IMR-90 (cell line): ENCODE results near the gene MINK1. TPM values are rescaled to one million over a fixed set of nuclear protein-coding genes. Genes with fewer than 3 reads are reported as not detected.

Experiments used
- ATAC-seq: fragments of 200-7000 bp; cut with Tn5 transposase; 2 replicates; pipeline ENCODE4 v1.9.1; 2020; ENCODE audit warnings: low read depth, mild to moderate bottlenecking, moderate library complexity
- BruUV-seq: library from RNA; stranded (reverse); fragments of 400-500 nt; replicated peaks from 2 replicates; lab custom pipeline; 2021; lab: Mats Ljungman, UMichigan
- CTCF ChIA-PET: fragments of 300-600 bp; formaldehyde crosslinking; extraction: SDS; loops from one replicate; lab custom pipeline; 2021; ENCODE audit warnings: antibody characterized with exemption; lab: Yijun Ruan, JAX
- POLR2A ChIA-PET: fragments of 300-600 bp; sonication (Branson Sonifier 250); formaldehyde crosslinking; loops from one replicate; lab custom pipeline; 2022; ENCODE audit warnings: antibody characterized with exemption; ENCODE audit not compliant: unreplicated experiment; lab: Charles Lee
- DNase-seq: peaks from one replicate; pipeline ENCODE4 v3.0.0; 2013
- H2AFZ ChIP-seq: replicated peaks from 2 replicates; pipeline ENCODE3; 2013; ENCODE audit warnings: low read length, mild to moderate bottlenecking; ENCODE audit not compliant: poor library complexity
- H2AK5ac ChIP-seq: 2 replicates; pipeline ENCODE4 v1.6.1; 2013; ENCODE audit warnings: low read depth, low read length, inconsistent platforms
- H2AK9ac ChIP-seq: replicated peaks from 2 replicates; pipeline ENCODE3; 2013; ENCODE audit warnings: mild to moderate bottlenecking, low read depth, low read length, moderate library complexity; ENCODE audit not compliant: poor library complexity
- H2BK120ac ChIP-seq: 2 replicates; pipeline ENCODE4 v1.6.1; 2013; ENCODE audit warnings: low read depth, low read length, inconsistent platforms
- H2BK15ac ChIP-seq: 3 replicates; pipeline ENCODE4 v1.6.1; 2013; ENCODE audit warnings: low read depth, low read length, inconsistent platforms
- H2BK20ac ChIP-seq: 2 replicates; pipeline ENCODE4 v1.6.1; 2013; ENCODE audit warnings: low read depth, mild to moderate bottlenecking, inconsistent platforms, low read length, moderate library complexity
- H2BK5ac ChIP-seq: 2 replicates; pipeline ENCODE4 v1.6.1; 2013; ENCODE audit warnings: mild to moderate bottlenecking, low read depth, low read length, inconsistent platforms; ENCODE audit not compliant: poor library complexity, severe bottlenecking
- H3K14ac ChIP-seq: replicated peaks from 2 replicates; pipeline ENCODE4 v1.6.1; 2013; ENCODE audit warnings: low read depth, low read length, inconsistent platforms
- H3K18ac ChIP-seq: 2 replicates; pipeline ENCODE4 v1.6.1; 2013; ENCODE audit warnings: low read depth, low read length, control low read depth
- H3K23ac ChIP-seq: 2 replicates; pipeline ENCODE4 v1.6.1; 2013; ENCODE audit warnings: low read depth, low read length, inconsistent platforms
- H3K27ac ChIP-seq: 2 replicates; pipeline ENCODE4 v1.5.1; 2013; ENCODE audit warnings: mild to moderate bottlenecking, control low read depth, low read length; ENCODE audit not compliant: insufficient read depth
- H3K27me3 ChIP-seq: 2 replicates; pipeline ENCODE4 v1.6.1; 2013; ENCODE audit warnings: low read length; ENCODE audit not compliant: control insufficient read depth, insufficient read depth
- H3K36me3 ChIP-seq: 2 replicates; pipeline ENCODE4 v1.6.1; 2013; ENCODE audit warnings: low read length, mixed read lengths; ENCODE audit not compliant: control insufficient read depth, insufficient read depth
- H3K4ac ChIP-seq: 2 replicates; pipeline ENCODE4 v1.6.1; 2013; ENCODE audit warnings: low read depth, low read length, inconsistent platforms
- H3K4me1 ChIP-seq: 2 replicates; pipeline ENCODE4 v1.6.1; 2013; ENCODE audit warnings: low read length, mixed read lengths; ENCODE audit not compliant: control insufficient read depth, insufficient read depth
- H3K4me2 ChIP-seq: 2 replicates; pipeline ENCODE4 v1.6.1; 2013; ENCODE audit warnings: low read depth, mild to moderate bottlenecking, control low read depth, low read length, moderate library complexity
- H3K4me3 ChIP-seq: 2 replicates; pipeline ENCODE4 v1.5.1; 2013; ENCODE audit warnings: low read depth, mild to moderate bottlenecking, control low read depth, low read length, moderate library complexity; ENCODE audit not compliant: insufficient read depth
- H3K56ac ChIP-seq: 2 replicates; pipeline ENCODE4 v1.6.1; 2013; ENCODE audit warnings: low read length, inconsistent platforms; ENCODE audit not compliant: insufficient read depth; ENCODE audit errors: extremely low read depth
- H3K79me1 ChIP-seq, 2 experiments: 2 replicates each; pipeline ENCODE4 v1.6.1; 2013; ENCODE audit warnings: low read length in 2 of 2, inconsistent platforms in 1 of 2, low read depth in 1 of 2
- H3K9ac ChIP-seq: 2 replicates; pipeline ENCODE4 v1.6.1; 2013; ENCODE audit warnings: low read depth, low read length, control low read depth
- H3K9me1 ChIP-seq: 2 replicates; pipeline ENCODE4 v1.6.1; 2013; ENCODE audit warnings: low read length, inconsistent platforms; ENCODE audit not compliant: insufficient read depth
- H3K9me3 ChIP-seq: 2 replicates; pipeline ENCODE4 v1.6.1; 2013; ENCODE audit warnings: low read length; ENCODE audit not compliant: control insufficient read depth, insufficient read depth
- H4K20me1 ChIP-seq: 2 replicates; pipeline ENCODE4 v1.6.1; 2013; ENCODE audit warnings: low read length, inconsistent platforms; ENCODE audit not compliant: insufficient read depth
- H4K5ac ChIP-seq: 2 replicates; pipeline ENCODE4 v1.6.1; 2013; ENCODE audit warnings: mild to moderate bottlenecking, low read depth, low read length, control low read depth
- H4K8ac ChIP-seq, 2 experiments: 2 replicates each; pipeline ENCODE4 v1.6.1; 2013; ENCODE audit warnings: low read depth in 2 of 2, low read length in 2 of 2, control low read depth in 1 of 2, inconsistent platforms in 1 of 2
- H4K91ac ChIP-seq: 2 replicates; pipeline ENCODE4 v1.6.1; 2013; ENCODE audit warnings: low read depth, low read length, inconsistent platforms; ENCODE audit not compliant: insufficient read depth
- BHLHE40 ChIP-seq: fragments of 150-350 bp; IDR thresholded peaks from 2 replicates; pipeline ENCODE4 v1.6.1; 2016; ENCODE audit warnings: mild to moderate bottlenecking, low read depth, low read length
- CEBPB ChIP-seq: IDR thresholded peaks from 2 replicates; pipeline ENCODE4 v1.6.1; 2012; ENCODE audit warnings: low read depth, low read length, improper control_type of control experiment
- CHD1 ChIP-seq: IDR thresholded peaks from 2 replicates; pipeline ENCODE4 v1.6.1; 2012; ENCODE audit warnings: low read depth, low read length, improper control_type of control experiment
- CTCF ChIP-seq: conservative IDR thresholded peaks from 2 replicates; pipeline ENCODE4 v1.5.1; 2012; ENCODE audit warnings: mild to moderate bottlenecking, low read depth, low read length, improper control_type of control experiment
- ELK1 ChIP-seq: fragments of 150-350 bp; IDR thresholded peaks from 2 replicates; pipeline ENCODE4 v1.6.1; 2016; ENCODE audit warnings: low read depth, mild to moderate bottlenecking, low read length, moderate library complexity, borderline replicate concordance
- FOS ChIP-seq: fragments of 150-350 bp; IDR thresholded peaks from 2 replicates; pipeline ENCODE4 v1.6.1; 2016; ENCODE audit warnings: low read depth, low read length
- MAFK ChIP-seq: IDR thresholded peaks from 2 replicates; pipeline ENCODE4 v1.6.1; 2012; ENCODE audit warnings: low read depth, low read length, improper control_type of control experiment
- MAZ ChIP-seq: IDR thresholded peaks from 2 replicates; pipeline ENCODE4 v1.6.1; 2012; ENCODE audit warnings: low read depth, mild to moderate bottlenecking, low read length, improper control_type of control experiment, moderate library complexity, borderline replicate concordance
- MXI1 ChIP-seq: IDR thresholded peaks from 2 replicates; pipeline ENCODE4 v1.6.1; 2012; ENCODE audit warnings: low read depth, mild to moderate bottlenecking, low read length, moderate library complexity, borderline replicate concordance
- NFE2L2 ChIP-seq: fragments of 150-350 bp; IDR thresholded peaks from 2 replicates; pipeline ENCODE4 v1.6.1; 2016; ENCODE audit warnings: low read depth, mild to moderate bottlenecking, low read length
- POLR2A ChIP-seq: IDR thresholded peaks from 2 replicates; pipeline ENCODE4 v1.6.1; 2012; ENCODE audit warnings: mild to moderate bottlenecking, low read depth, low read length
- RAD21 ChIP-seq: IDR thresholded peaks from 2 replicates; pipeline ENCODE4 v1.6.1; 2012; ENCODE audit warnings: low read length, improper control_type of control experiment
- RCOR1 ChIP-seq: IDR thresholded peaks from 2 replicates; pipeline ENCODE4 v1.6.1; 2012; ENCODE audit warnings: mild to moderate bottlenecking, low read length, improper control_type of control experiment; ENCODE audit not compliant: insufficient replicate concordance
- RFX5 ChIP-seq: IDR thresholded peaks from 2 replicates; pipeline ENCODE4 v1.8.0; 2012; ENCODE audit warnings: low read depth, mild to moderate bottlenecking, low read length, moderate library complexity
- SMC3 ChIP-seq: fragments of 150-350 bp; IDR thresholded peaks from 2 replicates; pipeline ENCODE4 v1.6.1; 2016; ENCODE audit warnings: low read depth, mild to moderate bottlenecking, antibody characterized with exemption, low read length, moderate library complexity
- USF2 ChIP-seq: fragments of 150-350 bp; IDR thresholded peaks from 2 replicates; pipeline ENCODE4 v1.6.1; 2017; ENCODE audit warnings: mild to moderate bottlenecking, antibody characterized with exemption, low read length, low read depth
- WGBS, 2 experiments: methylation state at CpG; one replicate each; pipeline versions ENCODE4 v1.1.5 to v1.1.7; 2013; ENCODE audit warnings: missing lambda C conversion rate in 2 of 2; ENCODE audit not compliant: insufficient read length in 1 of 2; ENCODE audit errors: extremely low coverage in 2 of 2; 5-methylcytosine and 5-hydroxymethylcytosine counted together
- dilution Hi-C: fragments of 300-500 bp; cut with HindIII; formaldehyde crosslinking; loops from one replicate; pipeline ENCODE4 v1.14.3; 2018; ENCODE audit warnings: low sequenced_read_pairs; ENCODE audit not compliant: unreplicated experiment
- in situ Hi-C: fragments of 300-500 bp; cut with MboI; formaldehyde crosslinking; loops from 3 replicates; pipeline ENCODE4 v1.14.3; 2019; ENCODE audit warnings: low sequenced_read_pairs, inconsistent platforms, mixed read lengths
- intact Hi-C: fragments of 100-400 bp; cut with micrococcal nuclease; formaldehyde crosslinking; loops from 2 replicates; pipeline ENCODE4 v1.10.0; 2022
- polyA plus RNA-seq, 3 experiments: library from polyadenylated mRNA; depleted of rRNA; stranded (reverse); fragments of >200 nt; gene quantifications; 2 replicates each; pipeline ENCODE4 v1.2.3, GENCODE V29; 2012; ENCODE audit warnings: low replicate concordance in 1 of 3
- total RNA-seq: library from RNA; depleted of rRNA; stranded (reverse); fragments of >200 nt; gene quantifications from 2 replicates; pipeline ENCODE4 v1.2.3, GENCODE V29; 2012

Gene MINK1
- total and polyA plus RNA-seq, 2 of the 4 experiments (the other 2 are of a cell fraction): 12.2 to 40.9 TPM

- Histone ChIP-seq H3K4ac (no peak overlapping the region), H3K18ac (no peak overlapping the region), H3K9me3 (no peaks in the 10 kb centered on the region), H3K36me3 (peaks cover 31% of the 10 kb centered on the region), H3K4me2 (no peak overlapping the region), H3K9ac (no peak overlapping the region), H2AFZ (no peak overlapping the region), H2BK120ac (no peak overlapping the region), H3K23ac (no peak overlapping the region), H3K27ac (no peak overlapping the region), H2BK5ac (no peak overlapping the region), H4K8ac (no peak overlapping the region), H3K79me1 (peaks cover 0 to 11% of the 10 kb centered on the region in 2 experiments; a peak in 2 of 4 replicates), H4K5ac (no peak overlapping the region), H3K56ac (no peak overlapping the region), H4K20me1 (peaks cover 15% of the 10 kb centered on the region), H3K27me3 (no peaks in the 10 kb centered on the region), H4K91ac (no peak overlapping the region), H3K4me3 (no peak overlapping the region), H3K4me1 (no peaks in the 10 kb centered on the region), H2BK15ac (no peak overlapping the region), H3K9me1 (no peaks in the 10 kb centered on the region), H3K14ac (no peak overlapping the region), H2AK9ac (no peak overlapping the region), H2AK5ac (no peak overlapping the region), H2BK20ac (no peak overlapping the region)
- ChIA-PET POLR2A (no interaction called here), CTCF (no interaction called here)
- dilution Hi-C loops (no loop called here), intact Hi-C loops (loop anchor here (10.0 kb wide), 1 partner anchor 316 kb away; the partner anchor contains the start of gene GGT6), in situ Hi-C loops (loop anchor here (5.0 to 10.0 kb wide), 3 partner anchors 94 to 306 kb away; partner anchors contain the start of genes ARRB2, GLTPD2 and VMO1)
- 67% methylated on average over 4 of the region's 15 CpGs; no CpG with 5 or more reads in 1 of the 2 experiments for WGBS, 2 experiments
- TF ChIP-seq USF2 (no peak), SMC3 (no peak), CHD1 (no peak), POLR2A (no peak), CEBPB (no peak), ELK1 (no peak), RAD21 (no peak), RCOR1 (no peak), RFX5 (no peak), MAFK (no peak), CTCF (no peak), BHLHE40 (no peak), FOS (no peak), MXI1 (no peak), MAZ (no peak), NFE2L2 (no peak)
- no peak for DNase-seq
- no peak for ATAC-seq
- no TSS peak for BruUV-seq
These were observed 47.7 kb downstream of the MINK1 start for GRCh38 chr17:4880857-4881256.
